ENCODE data around the gene HEBP2.

The HEBP2 gene

GRCh38 chr6:138454981-138455706, 51.1 kb downstream of the HEBP2 start:
- peak in 1 of 2 donors; percentile 39 for DNase-seq (ENCODE audit: low read depth in 1 of 2, low spot score in 1 of 2)

- no peak for DNase-seq (ENCODE audit: low read depth in 1 of 2, low spot score in 1 of 2)
Observed at GRCh38 chr6:138455746-138456400, 51.9 kb downstream of the HEBP2 start.

- DNase-seq (ENCODE audit: low read depth in 1 of 2, low spot score in 1 of 2), result no peak
Observed at GRCh38 chr6:138456401-138456790, 52.4 kb downstream of the HEBP2 start.

GRCh38 chr6:138461647-138462046, 57.6 kb downstream of the HEBP2 start:
- no peak for DNase-seq (ENCODE audit: low read depth in 1 of 2, low spot score in 1 of 2)

- no peak for DNase-seq (ENCODE audit: low read depth in 1 of 2, low spot score in 1 of 2)
Observed at GRCh38 chr6:138464085-138464484, 60.1 kb downstream of the HEBP2 start.

GRCh38 chr6:138465007-138465645, 61.1 kb downstream of the HEBP2 start:
- no peak for DNase-seq (ENCODE audit: low read depth in 1 of 2, low spot score in 1 of 2)

- DNase-seq (ENCODE audit: low read depth in 1 of 2, low spot score in 1 of 2), result no peak
Observed at GRCh38 chr6:138467901-138468300, 63.9 kb downstream of the HEBP2 start.

GRCh38 chr6:138468320-138469015, 64.4 kb downstream of the HEBP2 start:
- DNase-seq (ENCODE audit: low read depth in 1 of 2, low spot score in 1 of 2), result no peak
